ENCODE data around the gene KLRC2.
"Not testable (repeated sequence)": the region's sequence is repeated elsewhere in the genome, so short reads cannot be mapped to it uniquely, and the experiment has no call there.

The KLRC2 gene
- 0 reads per million in 18 experiments for total RNA-seq

- not testable (repeated sequence) for DNase-seq
Measured at GRCh38 chr12:10435816-10436215, at the start of gene KLRC2. Gene KLRC2 (minus strand): TSS chr12:10436010. CDS start chr12:10435986, 24 bp downstream.

- DNase-seq: not testable (repeated sequence)
Measured at GRCh38 chr12:10481901-10482300, 46.1 kb upstream of the KLRC2 start.

- DNase-seq: not testable (repeated sequence)
Measured at GRCh38 chr12:10472808-10473207, 37.0 kb upstream of the KLRC2 start.

- DNase-seq: no peak
Measured at GRCh38 chr12:10469701-10470100, 33.9 kb upstream of the KLRC2 start.

- DNase-seq: no peak
Measured at GRCh38 chr12:10466311-10466710, 30.5 kb upstream of the KLRC2 start.

- DNase-seq: no peak
Measured at GRCh38 chr12:10457760-10458159, 21.9 kb upstream of the KLRC2 start.

GRCh38 chr12:10456856-10457255 is 21.0 kb upstream of the KLRC2 start:
- DNase-seq: no peak

- DNase-seq: no peak
Measured at GRCh38 chr12:10455766-10456165, 20.0 kb upstream of the KLRC2 start.

GRCh38 chr12:10454531-10454930 is 18.7 kb upstream of the KLRC2 start:
- DNase-seq: no peak

GRCh38 chr12:10453156-10453555 is 17.3 kb upstream of the KLRC2 start, which contains the start of gene KLRC1:
Gene KLRC1 (minus strand): TSS chr12:10453377. CDS start chr12:10451156, 2,221 bp downstream.
- no peak for DNase-seq

- DNase-seq: peak in 1 of 2 donors; percentile 6
Measured at GRCh38 chr12:10448236-10448635, 12.4 kb upstream of the KLRC2 start.

- DNase-seq: not testable (repeated sequence)
Measured at GRCh38 chr12:10446052-10446451, 10.2 kb upstream of the KLRC2 start.

GRCh38 chr12:10441144-10441543 is 5.3 kb upstream of the KLRC2 start:
- not testable (repeated sequence) for DNase-seq

- not testable (repeated sequence) for DNase-seq
Measured at GRCh38 chr12:10439608-10440274, 3.9 kb upstream of the KLRC2 start.

GRCh38 chr12:10437601-10438000 is 1.8 kb upstream of the KLRC2 start:
- DNase-seq: not testable (repeated sequence)

GRCh38 chr12:10430623-10431022 is 5.2 kb downstream of the KLRC2 start:
- not testable (repeated sequence) for DNase-seq

GRCh38 chr12:10425938-10426337 is 9.9 kb downstream of the KLRC2 start:
- not testable (repeated sequence) for DNase-seq

- not testable (repeated sequence) for DNase-seq
Measured at GRCh38 chr12:10424260-10424899, 11.4 kb downstream of the KLRC2 start.

- not testable (repeated sequence) for DNase-seq
Measured at GRCh38 chr12:10422159-10422558, 13.7 kb downstream of the KLRC2 start.

GRCh38 chr12:10420334-10420733 is 15.5 kb downstream of the KLRC2 start, which contains the start of gene KLRC3:
Gene KLRC3 (minus strand): TSS chr12:10420595. CDS start chr12:10420550, 45 bp downstream.
- DNase-seq: not testable (repeated sequence)

- DNase-seq: peak in 1 of 2 donors; percentile 18
Measured at GRCh38 chr12:10409392-10409791, 26.4 kb downstream of the KLRC2 start, which contains the start of gene KLRC4. Gene KLRC4 (minus strand): TSS chr12:10409757. CDS start chr12:10409575, 182 bp downstream.

GRCh38 chr12:10408842-10409241 is 27.0 kb downstream of the KLRC2 start:
- DNase-seq: no peak

GRCh38 chr12:10406725-10407124 is 29.1 kb downstream of the KLRC2 start:
- DNase-seq: peak; percentile 59 to 76

- no peak for DNase-seq
Measured at GRCh38 chr12:10405294-10405693, 30.5 kb downstream of the KLRC2 start.

Data from inflammatory macrophage (primary cell).